PFSK-1 (cell line): ENCODE measurements around the gene FLNC.

Experiments
- FOXP2 ChIP-seq: optimal IDR thresholded peaks from 2 replicates; pipeline ENCODE3; 2011; ENCODE audit warnings: borderline replicate concordance, control low read depth, inconsistent platforms; ENCODE audit not compliant: insufficient read depth; ENCODE audit errors: extremely low read length, extremely low read depth
- POLR2AphosphoS5 ChIP-seq: IDR thresholded peaks from 2 replicates; pipeline ENCODE4 v1.6.1; 2012; ENCODE audit warnings: low read depth, mild to moderate bottlenecking, control low read depth, low read length, moderate library complexity
- SIN3A ChIP-seq: IDR thresholded peaks from 2 replicates; pipeline ENCODE4 v1.6.1; 2012; ENCODE audit warnings: mild to moderate bottlenecking, low read length, moderate library complexity, borderline replicate concordance; ENCODE audit not compliant: insufficient read depth
- TAF1 ChIP-seq: IDR thresholded peaks from 2 replicates; pipeline ENCODE4 v1.6.1; 2012; ENCODE audit warnings: low read length, control low read depth, borderline replicate concordance; ENCODE audit not compliant: insufficient read depth
- TF ChIP-seq, protein P1 (sequence below), 2 experiments: IDR thresholded peaks; 2 replicates each; pipeline versions ENCODE4 v1.6.1 to v1.8.0; 2011 to 2012; ENCODE audit warnings: low read depth in 2 of 2, low read length in 2 of 2, control low read depth in 1 of 2, inconsistent platforms in 1 of 2, mild to moderate bottlenecking in 1 of 2, moderate library complexity in 1 of 2; ENCODE audit not compliant: insufficient read depth in 1 of 2

Gene FLNC

DNA sequence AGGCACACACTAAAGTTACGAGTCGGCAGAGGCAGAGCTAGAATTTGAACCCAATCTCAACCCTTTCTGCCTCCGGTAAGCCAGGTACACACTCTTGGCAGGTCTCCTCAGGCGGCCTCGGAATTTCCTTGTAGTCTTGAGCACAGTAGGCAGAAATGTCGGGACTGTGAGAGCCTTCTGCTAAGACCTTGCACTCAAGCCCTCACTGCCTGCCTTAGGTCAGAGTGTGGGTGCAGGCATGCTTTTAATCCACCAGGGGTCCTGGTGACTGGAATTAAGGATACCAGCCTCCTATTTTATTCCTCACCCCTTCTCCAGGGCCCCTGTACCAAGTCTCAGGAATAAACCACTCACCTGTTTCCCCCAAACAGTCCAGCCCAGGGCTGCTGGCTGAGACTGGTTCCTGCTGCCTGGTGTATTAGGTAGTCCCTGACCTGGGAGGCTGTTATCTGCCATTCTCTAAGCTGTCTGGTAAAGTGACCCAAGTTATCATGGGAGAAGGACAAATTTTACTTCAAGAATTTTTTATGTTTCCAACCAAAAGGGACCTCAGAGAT lies 33.3 kb downstream of the FLNC start:
- TF ChIP-seq POLR2AphosphoS5 = no peak
- TF ChIP-seq SIN3A = 0 out of 2 replicates have a peak, but pooled peaks have one; percentile 29

DNA sequence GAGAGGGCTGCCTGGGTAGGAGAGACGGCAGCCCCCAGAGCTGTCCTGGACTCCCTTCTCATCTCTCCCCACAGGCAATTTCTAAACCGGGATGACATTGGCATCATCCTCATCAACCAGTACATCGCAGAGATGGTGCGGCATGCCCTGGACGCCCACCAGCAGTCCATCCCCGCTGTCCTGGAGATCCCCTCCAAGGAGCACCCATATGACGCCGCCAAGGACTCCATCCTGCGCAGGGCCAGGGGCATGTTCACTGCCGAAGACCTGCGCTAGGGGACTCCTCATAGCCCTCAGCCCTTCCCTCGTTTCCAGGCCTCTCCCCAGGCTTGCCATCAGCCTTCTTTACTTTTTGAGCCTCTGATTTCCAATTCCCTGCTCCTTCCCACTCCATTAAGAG lies 35.1 kb downstream of the FLNC start:
- TF ChIP-seq POLR2AphosphoS5 (0 out of 2 replicates have a peak, but pooled peaks have one; percentile 10), TAF1 (no peak), SIN3A (no peak), FOXP2 (no peak)
- TF ChIP-seq, protein P1, sequence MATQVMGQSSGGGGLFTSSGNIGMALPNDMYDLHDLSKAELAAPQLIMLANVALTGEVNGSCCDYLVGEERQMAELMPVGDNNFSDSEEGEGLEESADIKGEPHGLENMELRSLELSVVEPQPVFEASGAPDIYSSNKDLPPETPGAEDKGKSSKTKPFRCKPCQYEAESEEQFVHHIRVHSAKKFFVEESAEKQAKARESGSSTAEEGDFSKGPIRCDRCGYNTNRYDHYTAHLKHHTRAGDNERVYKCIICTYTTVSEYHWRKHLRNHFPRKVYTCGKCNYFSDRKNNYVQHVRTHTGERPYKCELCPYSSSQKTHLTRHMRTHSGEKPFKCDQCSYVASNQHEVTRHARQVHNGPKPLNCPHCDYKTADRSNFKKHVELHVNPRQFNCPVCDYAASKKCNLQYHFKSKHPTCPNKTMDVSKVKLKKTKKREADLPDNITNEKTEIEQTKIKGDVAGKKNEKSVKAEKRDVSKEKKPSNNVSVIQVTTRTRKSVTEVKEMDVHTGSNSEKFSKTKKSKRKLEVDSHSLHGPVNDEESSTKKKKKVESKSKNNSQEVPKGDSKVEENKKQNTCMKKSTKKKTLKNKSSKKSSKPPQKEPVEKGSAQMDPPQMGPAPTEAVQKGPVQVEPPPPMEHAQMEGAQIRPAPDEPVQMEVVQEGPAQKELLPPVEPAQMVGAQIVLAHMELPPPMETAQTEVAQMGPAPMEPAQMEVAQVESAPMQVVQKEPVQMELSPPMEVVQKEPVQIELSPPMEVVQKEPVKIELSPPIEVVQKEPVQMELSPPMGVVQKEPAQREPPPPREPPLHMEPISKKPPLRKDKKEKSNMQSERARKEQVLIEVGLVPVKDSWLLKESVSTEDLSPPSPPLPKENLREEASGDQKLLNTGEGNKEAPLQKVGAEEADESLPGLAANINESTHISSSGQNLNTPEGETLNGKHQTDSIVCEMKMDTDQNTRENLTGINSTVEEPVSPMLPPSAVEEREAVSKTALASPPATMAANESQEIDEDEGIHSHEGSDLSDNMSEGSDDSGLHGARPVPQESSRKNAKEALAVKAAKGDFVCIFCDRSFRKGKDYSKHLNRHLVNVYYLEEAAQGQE (IDR thresholded peaks at IDR 0.05; ENCODE audit: insufficient read depth in 1 of 2, low read depth in 2 of 2, low read length in 2 of 2) = no peak

DNA sequence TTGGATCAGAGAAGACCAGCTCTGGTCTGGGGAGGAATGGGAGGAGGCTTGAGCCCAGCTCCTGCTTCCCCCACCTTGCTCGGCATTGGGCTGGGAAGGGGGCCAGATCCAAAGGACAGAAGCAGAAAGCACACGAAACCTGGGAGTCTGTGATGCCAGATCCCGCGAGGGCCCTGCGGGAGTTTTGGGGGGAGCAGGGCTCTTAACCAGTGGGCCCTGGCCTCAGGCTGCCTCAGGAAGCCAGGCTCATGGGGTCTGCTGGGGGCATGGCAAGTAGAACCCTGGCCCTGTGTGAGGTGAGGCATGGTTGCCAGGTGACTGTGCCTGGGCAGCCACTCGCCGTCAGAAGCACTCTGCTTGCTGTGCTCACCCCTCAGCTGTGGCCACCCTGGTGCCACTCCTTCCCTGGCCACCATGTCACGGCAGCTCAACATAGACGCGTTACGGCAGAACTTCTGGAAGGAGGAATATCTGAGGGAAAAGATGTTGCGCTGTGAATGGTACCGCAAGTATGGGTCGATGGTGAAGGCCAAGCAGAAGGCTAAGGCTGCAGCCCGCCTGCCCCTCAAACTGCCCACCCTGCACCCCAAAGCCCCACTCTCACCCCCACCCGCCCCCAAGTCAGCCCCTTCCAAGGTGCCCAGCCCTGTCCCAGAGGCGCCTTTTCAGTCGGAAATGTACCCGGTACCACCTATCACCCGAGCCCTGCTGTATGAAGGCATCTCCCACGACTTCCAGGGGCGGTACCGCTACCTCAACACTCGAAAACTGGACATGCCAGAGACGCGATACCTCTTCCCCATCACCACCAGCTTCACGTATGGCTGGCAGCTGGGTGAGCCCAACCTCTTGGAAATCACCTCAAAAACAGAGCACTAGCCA lies 36.0 kb downstream of the FLNC start:
- no peak for TF ChIP-seq POLR2AphosphoS5
- no peak for TF ChIP-seq TAF1
- TF ChIP-seq, protein P1 (IDR thresholded peaks at IDR 0.05; ENCODE audit: insufficient read depth in 1 of 2, low read depth in 2 of 2, low read length in 2 of 2) = no peak
- no peak for TF ChIP-seq FOXP2
- no peak for TF ChIP-seq SIN3A

DNA sequence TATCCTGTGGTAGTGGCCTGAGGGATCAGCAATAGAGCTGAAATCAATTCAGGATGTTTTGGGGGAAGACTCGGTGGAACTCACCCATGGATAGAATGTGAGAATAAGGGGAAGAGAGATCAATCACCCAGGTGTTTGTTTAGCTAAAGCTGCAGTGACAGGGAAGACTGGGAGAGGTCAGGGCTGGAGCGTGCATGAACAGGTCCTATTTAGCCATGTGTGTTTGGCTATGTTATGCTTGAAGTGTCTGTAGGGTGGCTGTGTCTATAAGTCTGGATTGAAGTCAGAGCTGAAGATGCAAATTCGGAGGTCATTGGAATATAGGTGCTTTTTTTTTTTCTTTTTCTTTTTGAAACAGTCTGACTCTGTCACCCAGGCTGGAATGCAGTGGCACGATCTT lies 37.0 kb downstream of the FLNC start:
- TF ChIP-seq, protein P1 (IDR thresholded peaks at IDR 0.05; ENCODE audit: insufficient read depth in 1 of 2, low read depth in 2 of 2, low read length in 2 of 2) = no peak
- TF ChIP-seq SIN3A (no peak), POLR2AphosphoS5 (no peak), TAF1 (no peak), FOXP2 (no peak)

DNA sequence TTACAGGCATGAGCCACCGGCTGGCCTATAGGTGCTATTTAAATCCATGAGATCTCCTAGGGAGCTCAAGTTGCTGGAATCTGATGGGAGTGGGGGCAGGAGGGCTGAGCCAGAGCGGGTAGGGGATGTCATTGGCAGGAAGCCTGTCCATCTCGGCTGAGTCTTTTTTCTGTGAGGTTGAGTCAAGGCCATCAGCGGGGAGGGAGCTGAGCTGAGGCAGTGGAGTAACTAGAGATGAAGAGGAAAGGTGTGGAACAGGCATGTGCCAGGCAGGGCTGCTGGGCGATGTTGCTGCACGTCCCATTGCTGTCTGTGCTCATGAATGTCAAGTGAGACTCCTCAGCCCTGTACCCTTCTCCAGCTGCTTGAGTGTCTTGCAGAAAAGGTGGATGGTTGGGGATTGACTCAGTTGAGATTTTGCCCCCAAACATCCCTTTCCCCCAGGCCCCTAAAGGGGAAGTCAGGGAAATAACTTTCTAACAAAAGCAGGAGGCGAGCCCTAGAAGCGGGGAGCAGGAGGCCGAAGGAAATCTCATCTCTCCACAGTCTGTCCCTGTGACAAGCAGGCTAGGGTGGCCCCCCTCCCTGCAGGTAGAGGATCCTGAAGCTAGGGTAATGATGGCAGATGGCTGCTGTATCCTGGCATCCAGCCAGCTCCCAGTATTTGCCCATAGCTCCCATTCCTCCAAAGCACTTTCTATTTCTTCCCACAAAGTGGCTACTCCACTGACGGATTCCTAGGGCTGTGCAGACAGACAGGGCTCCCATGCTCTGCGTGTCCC lies 37.8 kb downstream of the FLNC start:
- TF ChIP-seq FOXP2 = no peak

DNA sequence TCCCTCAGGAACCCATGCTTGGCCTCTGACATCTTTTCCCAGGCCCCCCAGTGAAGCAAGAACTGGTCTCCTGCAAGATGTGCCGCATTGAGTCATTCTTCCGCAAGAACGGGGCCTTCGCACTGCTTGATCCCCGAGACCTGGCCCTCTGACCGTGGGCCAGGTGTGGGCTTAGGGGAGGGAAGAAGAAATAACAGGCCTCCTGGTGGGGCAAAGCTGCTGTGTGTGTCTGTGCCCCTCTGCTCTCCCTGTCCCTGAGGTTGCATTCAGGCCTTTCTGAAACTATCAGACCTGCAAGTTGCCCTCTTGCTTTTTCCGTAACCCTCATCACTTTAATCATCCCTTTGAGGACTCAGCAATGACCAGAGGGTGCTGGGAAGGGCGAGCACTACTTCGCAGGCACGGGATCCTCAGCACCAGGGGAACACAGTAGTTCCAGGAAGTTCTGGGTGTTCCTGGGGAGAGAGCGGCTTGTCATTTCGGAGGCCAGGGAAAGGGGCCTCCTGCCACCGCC lies 38.5 kb downstream of the FLNC start:
- TF ChIP-seq POLR2AphosphoS5 (no peak), FOXP2 (no peak), TAF1 (no peak), SIN3A (no peak)
- TF ChIP-seq, protein P1 (IDR thresholded peaks at IDR 0.05; ENCODE audit: insufficient read depth in 1 of 2, low read depth in 2 of 2, low read length in 2 of 2) = no peak
